ES-I3 (cell line): ENCODE data around the gene CLCN7.

ENCODE experiments used
- H3K36me3 ChIP-seq: 2 replicates; pipeline ENCODE4 v1.6.1; 2013; ENCODE audit warnings: mild to moderate bottlenecking, low read length, control low read depth, moderate library complexity; ENCODE audit not compliant: insufficient read depth
- H3K4me1 ChIP-seq: 2 replicates; pipeline ENCODE4 v1.6.1; 2013; ENCODE audit warnings: mild to moderate bottlenecking, control low read depth, low read length; ENCODE audit not compliant: insufficient read depth
- H3K9ac ChIP-seq: 2 replicates; pipeline ENCODE4 v1.6.1; 2013; ENCODE audit warnings: low read depth, mild to moderate bottlenecking, low read length, moderate library complexity
- H3K9me3 ChIP-seq: 2 replicates; pipeline ENCODE4 v1.6.1; 2013; ENCODE audit warnings: mild to moderate bottlenecking, low read length, moderate library complexity; ENCODE audit not compliant: control insufficient read depth, insufficient read depth

Gene CLCN7, protein sequence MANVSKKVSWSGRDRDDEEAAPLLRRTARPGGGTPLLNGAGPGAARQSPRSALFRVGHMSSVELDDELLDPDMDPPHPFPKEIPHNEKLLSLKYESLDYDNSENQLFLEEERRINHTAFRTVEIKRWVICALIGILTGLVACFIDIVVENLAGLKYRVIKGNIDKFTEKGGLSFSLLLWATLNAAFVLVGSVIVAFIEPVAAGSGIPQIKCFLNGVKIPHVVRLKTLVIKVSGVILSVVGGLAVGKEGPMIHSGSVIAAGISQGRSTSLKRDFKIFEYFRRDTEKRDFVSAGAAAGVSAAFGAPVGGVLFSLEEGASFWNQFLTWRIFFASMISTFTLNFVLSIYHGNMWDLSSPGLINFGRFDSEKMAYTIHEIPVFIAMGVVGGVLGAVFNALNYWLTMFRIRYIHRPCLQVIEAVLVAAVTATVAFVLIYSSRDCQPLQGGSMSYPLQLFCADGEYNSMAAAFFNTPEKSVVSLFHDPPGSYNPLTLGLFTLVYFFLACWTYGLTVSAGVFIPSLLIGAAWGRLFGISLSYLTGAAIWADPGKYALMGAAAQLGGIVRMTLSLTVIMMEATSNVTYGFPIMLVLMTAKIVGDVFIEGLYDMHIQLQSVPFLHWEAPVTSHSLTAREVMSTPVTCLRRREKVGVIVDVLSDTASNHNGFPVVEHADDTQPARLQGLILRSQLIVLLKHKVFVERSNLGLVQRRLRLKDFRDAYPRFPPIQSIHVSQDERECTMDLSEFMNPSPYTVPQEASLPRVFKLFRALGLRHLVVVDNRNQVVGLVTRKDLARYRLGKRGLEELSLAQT

DNA sequence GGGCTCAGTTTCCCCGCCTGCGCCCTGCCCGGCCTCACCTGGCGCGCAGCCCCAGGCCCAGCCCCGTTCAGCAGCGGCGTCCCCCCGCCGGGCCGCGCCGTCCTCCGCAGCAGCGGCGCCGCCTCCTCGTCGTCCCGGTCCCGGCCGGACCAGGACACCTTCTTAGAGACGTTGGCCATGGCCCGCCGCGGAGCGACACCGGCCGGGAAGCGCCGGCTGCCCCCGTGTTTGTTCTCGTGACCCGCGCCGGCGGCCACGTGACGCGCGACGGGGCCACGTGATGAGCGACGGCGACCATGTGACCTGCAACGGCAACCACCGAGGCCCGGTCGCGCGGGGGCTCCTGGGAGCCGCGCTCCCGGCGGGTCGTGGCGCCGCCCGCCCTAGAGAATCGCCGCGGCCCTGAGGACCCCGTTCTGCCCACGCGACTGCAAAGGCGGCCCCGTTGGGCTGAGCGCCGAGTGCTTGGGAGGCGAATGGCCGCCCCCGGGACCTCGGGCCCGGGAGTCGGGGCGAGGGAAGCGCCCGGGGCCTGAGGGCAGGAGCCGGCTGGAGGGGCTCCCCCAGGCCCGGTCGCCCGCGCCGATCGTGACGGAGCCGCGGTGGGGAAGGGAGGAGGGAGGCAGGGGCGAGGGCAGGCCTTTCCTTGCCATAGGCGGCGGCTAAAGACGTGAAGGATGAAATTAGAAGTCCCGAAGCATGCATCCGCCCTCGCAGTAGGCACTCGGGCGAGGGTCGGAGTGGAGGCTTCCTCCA lies at the start of gene CLCN7:
Gene CLCN7, minus strand, starts transcription at position 233 of the 756 bp plus-strand sequence. Its CDS starts 54 bp downstream, at position 179.
- Histone ChIP-seq H3K36me3 (no peaks in the 10 kb centered on the region), H3K9ac (peak within 1 kb of the TSS; percentile 92), H3K9me3 (peaks cover 11% of the 10 kb centered on the region), H3K4me1 (no peaks in the 10 kb centered on the region)

DNA sequence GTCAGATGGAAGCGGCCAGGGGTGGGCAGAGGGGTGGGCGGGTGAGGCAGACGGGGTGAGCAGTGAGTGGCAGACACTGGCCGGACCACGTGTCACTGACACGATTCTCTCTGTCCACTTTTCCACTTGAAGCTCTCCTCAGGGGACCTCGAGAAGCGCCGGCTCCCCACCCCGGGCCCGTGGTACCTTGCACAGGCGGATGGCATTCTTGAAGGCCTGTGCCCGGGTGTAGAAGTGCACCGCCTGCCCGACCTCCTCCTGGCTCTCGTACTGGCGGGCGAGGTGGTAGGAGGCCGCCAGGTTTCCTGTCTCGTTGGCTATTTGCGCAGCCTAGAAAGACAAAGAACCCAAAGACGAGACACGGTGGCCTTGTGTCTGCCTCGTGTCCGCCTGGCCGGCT lies 49.5 kb upstream of the CLCN7 start:
- H3K9me3 ChIP-seq: no peaks in the 10 kb centered on the region
- H3K4me1 ChIP-seq: no peaks in the 10 kb centered on the region
- no peak overlapping the region for H3K9ac ChIP-seq
- no peaks in the 10 kb centered on the region for H3K36me3 ChIP-seq

DNA sequence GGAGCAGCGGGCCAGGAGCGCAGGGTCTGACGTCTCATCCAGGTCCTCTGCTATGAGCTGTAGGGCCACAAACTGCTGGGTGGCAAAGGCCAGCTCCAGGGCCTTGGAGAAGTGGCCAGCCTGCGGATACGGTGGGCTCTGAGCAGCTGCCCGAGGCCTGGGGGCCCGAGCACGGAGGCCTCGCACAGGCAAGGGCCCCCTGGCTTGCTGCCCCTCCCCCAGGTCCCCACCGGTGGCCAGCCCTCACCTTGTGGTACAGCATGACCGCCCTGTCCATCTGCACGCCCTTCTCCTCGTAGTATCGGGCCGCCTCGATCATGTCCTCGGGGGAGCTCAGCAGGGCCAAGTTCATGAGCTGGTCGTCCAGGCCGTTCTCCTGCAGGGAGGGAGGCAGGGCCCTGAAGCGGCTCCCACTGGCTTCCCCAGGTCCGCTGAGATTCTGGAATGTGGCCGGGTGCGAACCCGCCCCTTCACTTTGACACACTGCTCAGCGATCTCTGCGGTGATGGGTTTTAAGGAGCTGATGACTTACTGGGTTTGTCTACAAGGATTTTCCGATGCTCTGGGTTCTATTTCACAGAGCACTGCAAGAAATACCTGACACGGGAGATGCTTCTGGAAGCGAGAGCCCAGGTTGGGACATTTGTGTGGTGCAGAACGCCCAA lies 48.9 kb upstream of the CLCN7 start:
- no peak overlapping the region for H3K9ac ChIP-seq
- H3K36me3 ChIP-seq: no peaks in the 10 kb centered on the region
- H3K9me3 ChIP-seq: no peaks in the 10 kb centered on the region
- no peaks in the 10 kb centered on the region for H3K4me1 ChIP-seq

DNA sequence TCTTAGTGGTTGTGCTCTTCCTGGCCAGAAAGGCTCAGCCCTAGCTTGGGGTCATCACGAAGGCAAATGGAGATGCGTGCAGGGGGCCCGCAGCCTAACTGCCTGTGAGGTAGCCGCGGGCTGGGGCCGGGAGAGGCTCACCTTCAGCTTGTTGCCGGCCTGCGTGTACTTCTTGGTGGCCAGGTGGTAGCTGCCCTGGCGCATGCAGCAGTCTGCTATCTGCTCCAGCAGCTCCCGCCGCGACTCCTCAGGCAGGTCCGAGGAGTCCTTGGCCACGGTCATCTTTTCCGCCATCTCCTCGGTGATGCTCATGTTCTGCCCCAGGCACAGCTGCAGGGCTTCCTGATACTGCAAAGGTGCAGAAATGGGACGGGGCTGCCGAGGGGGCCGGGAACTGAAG lies 45.6 kb upstream of the CLCN7 start:
- Histone ChIP-seq H3K9ac (no peak overlapping the region), H3K9me3 (no peaks in the 10 kb centered on the region)

DNA sequence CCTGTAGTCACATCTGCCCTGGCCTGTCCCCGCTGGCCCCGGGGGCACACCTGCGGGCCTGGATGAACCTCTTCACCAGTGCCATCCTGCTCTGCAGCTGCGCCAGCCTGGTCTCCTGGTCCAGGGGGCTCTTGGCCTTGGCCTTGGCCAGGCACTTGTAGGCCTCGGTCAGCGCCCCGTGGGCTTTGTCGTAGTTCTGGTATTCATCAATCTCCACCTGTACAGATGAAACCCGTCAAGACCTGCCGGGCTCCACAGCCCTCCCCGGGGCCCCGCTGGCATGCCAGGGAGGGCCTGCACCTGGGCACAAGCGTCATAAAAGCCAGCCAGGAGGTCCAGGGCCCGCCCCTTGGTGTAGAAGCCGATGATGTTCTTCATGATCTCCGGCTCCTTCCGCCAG lies 45.0 kb upstream of the CLCN7 start:
- Histone ChIP-seq H3K9ac (no peak overlapping the region), H3K9me3 (no peaks in the 10 kb centered on the region), H3K36me3 (no peaks in the 10 kb centered on the region), H3K4me1 (no peaks in the 10 kb centered on the region)

More for the DNA sequence above, 45.6 kb upstream of the CLCN7 start:
- Histone ChIP-seq H3K36me3 (no peaks in the 10 kb centered on the region), H3K4me1 (no peaks in the 10 kb centered on the region)

DNA sequence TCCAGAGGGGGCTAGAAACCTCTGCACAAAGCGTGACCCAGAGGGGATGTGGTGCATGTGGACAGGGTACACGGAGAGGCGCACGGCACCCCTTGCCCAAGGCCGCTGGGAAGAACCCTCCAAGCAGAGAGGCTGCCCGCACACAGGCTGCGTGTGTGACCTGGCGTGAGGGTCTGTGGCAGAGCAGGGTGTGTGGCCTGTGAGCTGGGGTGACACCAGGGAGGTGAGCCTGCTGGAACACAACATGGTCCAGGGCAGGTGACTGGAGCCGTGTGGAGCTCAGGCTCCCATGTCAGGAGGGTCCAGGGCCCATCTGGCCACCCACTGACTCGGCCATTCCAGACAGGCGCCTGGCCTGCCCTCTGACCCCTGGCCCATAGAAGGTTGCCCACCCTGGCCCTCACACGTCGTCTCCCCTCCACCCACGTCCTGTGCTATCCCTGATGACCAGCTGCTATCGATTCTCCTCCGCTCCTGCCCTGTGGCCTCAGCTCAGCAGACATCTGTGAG lies 43.9 kb upstream of the CLCN7 start:
- H3K4me1 ChIP-seq: no peaks in the 10 kb centered on the region
- H3K9me3 ChIP-seq: 0 out of 2 replicates have a peak, but pooled peaks cover 3% of the 10 kb centered on the region
- H3K9ac ChIP-seq: no peak overlapping the region
- no peaks in the 10 kb centered on the region for H3K36me3 ChIP-seq

DNA sequence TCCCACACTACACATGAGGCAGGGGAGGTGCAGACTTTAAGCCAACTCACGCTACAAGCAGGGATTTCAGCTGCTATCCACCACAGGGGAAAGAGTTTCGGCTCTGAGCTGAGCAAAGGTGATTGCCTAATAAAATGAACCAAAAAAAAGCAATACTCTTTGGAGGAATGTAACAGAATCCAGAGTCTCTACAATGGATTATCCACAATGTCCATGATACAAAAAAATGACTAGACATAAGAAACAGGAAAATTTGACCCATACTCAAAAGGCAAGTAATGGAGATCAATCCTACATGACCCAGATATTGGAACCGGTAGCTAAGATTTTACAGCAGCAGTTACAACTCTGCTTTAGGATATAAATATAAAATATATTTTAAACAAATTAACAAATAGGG lies 39.7 kb upstream of the CLCN7 start:
- no peaks in the 10 kb centered on the region for H3K4me1 ChIP-seq
- H3K9me3 ChIP-seq: 0 out of 2 replicates have a peak, but pooled peaks cover 3% of the 10 kb centered on the region
- H3K36me3 ChIP-seq: no peaks in the 10 kb centered on the region
- H3K9ac ChIP-seq: no peak overlapping the region

DNA sequence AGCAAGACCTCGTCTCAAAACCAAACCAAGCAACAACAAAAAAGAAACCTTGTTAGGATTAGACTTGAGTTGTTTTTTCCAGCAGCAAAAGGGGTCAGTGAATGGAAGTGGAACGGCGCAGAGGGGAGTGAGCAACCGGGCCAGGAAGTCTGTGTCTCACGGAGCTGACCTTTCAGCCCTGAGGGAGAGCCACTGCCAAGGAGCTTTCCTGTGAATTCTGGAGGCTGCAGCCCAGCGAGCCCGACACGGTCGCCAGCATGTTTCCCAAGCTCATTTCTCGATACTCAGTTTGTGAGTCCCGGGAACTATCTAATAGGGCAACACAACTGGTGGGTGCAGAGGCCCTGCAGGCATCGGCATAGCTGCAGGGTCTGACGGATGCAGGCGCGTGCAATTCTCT lies 37.9 kb upstream of the CLCN7 start:
- Histone ChIP-seq H3K4me1 (no peaks in the 10 kb centered on the region), H3K9ac (no peak overlapping the region), H3K36me3 (no peaks in the 10 kb centered on the region), H3K9me3 (0 out of 2 replicates have a peak, but pooled peaks cover 3% of the 10 kb centered on the region)

DNA sequence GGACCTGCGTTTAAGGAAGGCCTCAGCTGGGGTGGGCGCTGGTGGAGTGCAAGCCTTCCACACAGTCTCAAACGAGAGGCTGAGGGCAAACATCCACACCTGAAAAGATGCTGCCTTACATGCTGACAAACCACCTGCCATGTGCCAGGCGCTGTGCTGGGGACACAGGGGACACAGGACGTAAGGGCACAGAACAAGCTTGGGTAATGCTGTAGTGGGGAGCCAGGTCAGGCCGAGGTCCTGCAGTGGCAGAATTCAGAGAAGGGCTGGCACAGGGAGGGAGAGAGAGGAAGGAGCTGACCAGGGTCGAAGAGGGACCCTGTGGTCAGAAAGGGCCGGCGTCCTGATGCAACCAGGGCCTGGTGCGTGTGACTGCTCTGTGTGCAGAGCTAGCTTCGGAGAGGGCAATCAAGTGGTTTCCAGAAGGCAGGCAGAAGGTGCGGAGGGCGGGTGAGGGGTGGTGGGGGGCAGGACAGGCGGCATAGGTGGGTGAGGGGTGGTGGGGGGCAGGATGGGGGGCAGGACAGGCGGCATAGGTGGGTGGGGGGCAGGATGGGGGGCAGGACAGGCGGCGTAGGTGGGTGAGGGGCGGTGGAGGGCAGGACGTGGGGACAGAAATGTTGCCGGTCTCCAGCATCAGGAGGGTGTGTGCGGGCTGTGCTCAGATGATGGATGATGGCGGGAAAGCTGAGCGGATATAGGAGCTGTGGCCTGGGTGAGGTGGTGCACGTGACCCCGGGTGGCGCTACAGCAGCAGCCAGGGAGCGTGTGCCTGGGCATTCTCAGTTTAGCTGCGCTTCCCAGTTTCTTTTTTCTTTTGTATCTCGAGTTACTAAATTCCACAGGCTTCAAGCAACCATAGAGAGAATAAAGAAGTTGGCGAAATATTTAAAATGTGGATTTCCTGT lies 37.1 kb upstream of the CLCN7 start:
- 0 out of 2 replicates have a peak, but pooled peaks cover 3% of the 10 kb centered on the region for H3K9me3 ChIP-seq
- H3K36me3 ChIP-seq: no peaks in the 10 kb centered on the region

DNA sequence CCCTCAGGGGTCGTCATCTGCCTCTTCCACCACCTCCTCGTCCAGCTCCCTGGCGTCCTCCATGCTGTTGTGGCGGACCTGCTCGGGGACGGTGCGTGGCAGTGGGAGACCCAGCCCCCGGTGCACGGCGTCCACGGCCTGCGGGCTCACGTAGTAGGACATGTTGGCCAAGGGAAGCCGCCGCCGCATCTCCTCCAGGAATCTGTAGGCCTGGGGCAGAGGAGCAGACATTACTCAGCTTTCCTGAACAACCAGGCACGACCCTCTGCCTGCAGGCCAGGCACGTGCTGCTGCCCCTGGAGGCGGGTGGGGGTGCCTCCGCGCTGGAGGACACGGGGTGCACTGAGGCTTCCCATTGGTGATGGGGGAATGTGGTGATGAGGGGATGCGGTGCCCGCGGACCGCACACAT lies 36.1 kb upstream of the CLCN7 start:
- H3K36me3 ChIP-seq: no peaks in the 10 kb centered on the region
- 0 out of 2 replicates have a peak, but pooled peaks cover 3% of the 10 kb centered on the region for H3K9me3 ChIP-seq
- H3K9ac ChIP-seq: no peak overlapping the region
- H3K4me1 ChIP-seq: no peaks in the 10 kb centered on the region

More for the DNA sequence above, 37.1 kb upstream of the CLCN7 start:
- Histone ChIP-seq H3K9ac (no peak overlapping the region), H3K4me1 (no peaks in the 10 kb centered on the region)

DNA sequence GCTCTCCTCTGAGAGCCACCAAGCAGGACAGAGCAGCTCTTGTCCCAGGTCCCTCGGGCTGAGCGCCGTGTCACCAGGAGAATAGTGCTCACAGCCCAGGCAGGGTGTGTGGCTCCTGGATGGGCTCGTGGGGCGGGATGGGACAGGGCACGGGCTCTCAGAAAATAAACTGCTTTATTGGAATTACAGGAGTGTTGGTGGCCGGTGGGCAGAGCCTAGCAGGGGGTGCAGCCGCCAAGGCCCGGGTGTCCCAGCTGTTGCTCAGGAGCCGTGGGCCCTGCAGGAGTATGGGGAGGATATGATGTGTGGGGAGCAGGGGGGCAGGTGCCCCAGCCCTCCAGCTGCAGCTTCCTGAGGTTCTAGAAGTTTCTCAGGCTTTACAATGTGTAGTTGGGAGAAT lies 35.4 kb upstream of the CLCN7 start:
- no peaks in the 10 kb centered on the region for H3K36me3 ChIP-seq
- H3K9me3 ChIP-seq: 0 out of 2 replicates have a peak, but pooled peaks cover 3% of the 10 kb centered on the region
- H3K9ac ChIP-seq: no peak overlapping the region
- no peaks in the 10 kb centered on the region for H3K4me1 ChIP-seq

DNA sequence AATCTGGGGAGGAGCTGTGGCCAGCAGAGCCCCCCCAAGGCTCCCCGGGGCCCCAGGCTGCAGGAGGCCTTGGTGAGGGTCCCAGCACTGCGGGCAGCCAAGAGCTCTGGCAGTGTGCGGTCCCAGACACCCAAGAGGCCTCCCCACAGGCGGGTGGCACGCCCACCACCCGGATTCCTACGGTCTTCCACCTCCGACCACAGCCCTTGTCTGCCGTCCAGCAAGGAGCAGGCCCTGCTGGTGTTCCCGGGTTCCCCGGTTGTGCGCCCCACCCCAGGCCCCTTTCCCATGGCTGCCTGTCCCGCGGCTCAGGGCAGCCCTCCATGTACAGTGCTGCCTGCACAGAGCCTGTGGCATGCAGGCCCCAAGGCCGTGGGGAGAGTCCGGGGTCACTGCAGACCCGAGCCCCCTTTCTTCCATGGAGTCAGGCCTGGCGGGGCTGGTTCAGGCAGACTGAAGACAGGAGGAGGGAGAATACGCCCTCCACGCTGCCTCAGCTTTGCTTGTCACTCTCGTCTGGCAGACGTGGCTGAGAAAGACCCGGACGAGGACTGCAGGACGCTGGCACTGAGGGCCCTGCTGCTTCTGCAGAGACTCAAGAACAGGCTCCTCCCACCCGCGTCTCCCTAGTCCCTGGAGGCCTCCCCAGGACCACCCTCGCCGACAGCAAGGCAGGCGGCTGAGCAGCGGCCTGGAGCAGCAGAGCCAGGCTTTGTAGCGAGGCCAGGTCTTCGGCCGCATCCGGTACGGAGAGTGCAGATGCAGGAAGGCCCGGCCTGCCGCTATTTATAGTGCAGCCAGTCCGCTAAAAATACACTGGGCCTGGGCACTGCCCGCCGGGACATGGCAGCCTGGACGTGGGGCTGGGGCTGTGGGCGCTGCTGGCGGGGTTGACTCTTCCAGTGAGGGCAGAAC lies 34.7 kb upstream of the CLCN7 start:
- Histone ChIP-seq H3K9ac (no peak overlapping the region), H3K9me3 (0 out of 2 replicates have a peak, but pooled peaks cover 3% of the 10 kb centered on the region), H3K36me3 (no peaks in the 10 kb centered on the region), H3K4me1 (no peaks in the 10 kb centered on the region)
